ENCODE data around the gene ARL6IP1.
"Not testable (repeated sequence)": the region's sequence is repeated elsewhere in the genome, so short reads cannot be mapped to it uniquely, and the experiment has no call there.

ARL6IP1 gene

GRCh38 chr16:18789515-18789849, 11.9 kb downstream of the ARL6IP1 start:
- no peaks in the 10 kb centered on the region for H3K9me3 Mint-ChIP-seq
- H3K27ac Mint-ChIP-seq, result peak overlapping the region; percentile 91 to 97
- no peak for ATAC-seq (replicated peaks)
- peak overlapping the region; percentile 94 to 95 for H3K4me3 Mint-ChIP-seq
- H3K27me3 Mint-ChIP-seq, result no peaks in the 10 kb centered on the region
- H3K4me1 Mint-ChIP-seq (ENCODE audit: low read depth in 2 of 2), result peaks cover 54% of the 10 kb centered on the region in 2 donors
- DNase-seq, result no peak
- H3K36me3 Mint-ChIP-seq (ENCODE audit: insufficient read depth), result peaks cover 96% of the 10 kb centered on the region

- peak overlapping the region; percentile 91 to 97 for H3K27ac Mint-ChIP-seq
- no peaks in the 10 kb centered on the region for H3K27me3 Mint-ChIP-seq
- H3K4me1 Mint-ChIP-seq (ENCODE audit: low read depth in 2 of 2), result peaks cover 54 to 56% of the 10 kb centered on the region in 2 donors
- H3K36me3 Mint-ChIP-seq (ENCODE audit: insufficient read depth), result peaks cover 95% of the 10 kb centered on the region
- no peaks in the 10 kb centered on the region for H3K9me3 Mint-ChIP-seq
- DNase-seq (no peak), ATAC-seq (replicated peaks) (no peak)
- peak overlapping the region; percentile 94 to 95 for H3K4me3 Mint-ChIP-seq
Measured at GRCh38 chr16:18788828-18789514, 12.4 kb downstream of the ARL6IP1 start.

- no peaks in the 10 kb centered on the region for H3K27me3 Mint-ChIP-seq
- H3K9me3 Mint-ChIP-seq, result no peaks in the 10 kb centered on the region
- peaks cover 82% of the 10 kb centered on the region for H3K36me3 Mint-ChIP-seq (ENCODE audit: insufficient read depth)
- peaks cover 51 to 61% of the 10 kb centered on the region in 2 donors for H3K4me1 Mint-ChIP-seq (ENCODE audit: low read depth in 2 of 2)
- H3K27ac Mint-ChIP-seq, result peak overlapping the region; percentile 84 to 97
- ATAC-seq (replicated peaks) (no peak), DNase-seq (no peak)
- peak overlapping the region; percentile 94 to 95 for H3K4me3 Mint-ChIP-seq
Measured at GRCh38 chr16:18784917-18785623, 16.3 kb downstream of the ARL6IP1 start.

GRCh38 chr16:18783430-18784341, 17.7 kb downstream of the ARL6IP1 start:
- ATAC-seq (replicated peaks), result peak; percentile 7
- peak overlapping the region; percentile 84 to 97 for H3K27ac Mint-ChIP-seq
- H3K27me3 Mint-ChIP-seq, result no peaks in the 10 kb centered on the region
- DNase-seq, result no peak
- H3K4me3 Mint-ChIP-seq, result peak overlapping the region in 1 of 2 donors; percentile 64
- peaks cover 40 to 50% of the 10 kb centered on the region in 2 donors for H3K4me1 Mint-ChIP-seq (ENCODE audit: low read depth in 2 of 2)
- H3K36me3 Mint-ChIP-seq (ENCODE audit: insufficient read depth), result peaks cover 68% of the 10 kb centered on the region
- no peaks in the 10 kb centered on the region for H3K9me3 Mint-ChIP-seq

GRCh38 chr16:18782697-18783429, 18.5 kb downstream of the ARL6IP1 start:
- DNase-seq (peak in 1 of 3 experiments; percentile 9), ATAC-seq (replicated peaks) (peak; percentile 64)
- H3K36me3 Mint-ChIP-seq (ENCODE audit: insufficient read depth), result peaks cover 60% of the 10 kb centered on the region
- no peaks in the 10 kb centered on the region for H3K27me3 Mint-ChIP-seq
- peaks cover 32 to 41% of the 10 kb centered on the region in 2 donors for H3K4me1 Mint-ChIP-seq (ENCODE audit: low read depth in 2 of 2)
- H3K4me3 Mint-ChIP-seq, result peak overlapping the region in 1 of 2 donors; percentile 64
- H3K27ac Mint-ChIP-seq, result peak overlapping the region; percentile 84 to 97
- no peaks in the 10 kb centered on the region for H3K9me3 Mint-ChIP-seq

- H3K36me3 Mint-ChIP-seq (ENCODE audit: insufficient read depth), result peaks cover 43% of the 10 kb centered on the region
- DNase-seq; H3K27me3 Mint-ChIP-seq; H3K27ac Mint-ChIP-seq; H3K9me3 Mint-ChIP-seq; H3K4me3 Mint-ChIP-seq; ATAC-seq (replicated peaks): not testable (repeated sequence)
- peaks cover 18 to 28% of the 10 kb centered on the region in 2 donors for H3K4me1 Mint-ChIP-seq (ENCODE audit: low read depth in 2 of 2)
Measured at GRCh38 chr16:18781232-18781631, 20.1 kb downstream of the ARL6IP1 start.

GRCh38 chr16:18780460-18781026, 20.8 kb downstream of the ARL6IP1 start:
- H3K9me3 Mint-ChIP-seq; H3K27ac Mint-ChIP-seq; H3K27me3 Mint-ChIP-seq; DNase-seq; ATAC-seq (replicated peaks); H3K4me3 Mint-ChIP-seq: not testable (repeated sequence)
- Mint-ChIP-seq H3K36me3 (ENCODE audit: insufficient read depth) (peaks cover 36% of the 10 kb centered on the region), H3K4me1 (ENCODE audit: low read depth in 2 of 2) (peaks cover 12 to 21% of the 10 kb centered on the region in 2 donors)

- H3K27me3 Mint-ChIP-seq; H3K9me3 Mint-ChIP-seq; H3K4me3 Mint-ChIP-seq; H3K4me1 Mint-ChIP-seq (ENCODE audit: low read depth in 2 of 2); DNase-seq; H3K36me3 Mint-ChIP-seq (ENCODE audit: insufficient read depth); ATAC-seq (replicated peaks); H3K27ac Mint-ChIP-seq: not testable (repeated sequence)
Measured at GRCh38 chr16:18777664-18778063, 23.7 kb downstream of the ARL6IP1 start.

- not testable (repeated sequence) for H3K9me3 Mint-ChIP-seq; H3K4me1 Mint-ChIP-seq (ENCODE audit: low read depth in 2 of 2); ATAC-seq (replicated peaks); H3K36me3 Mint-ChIP-seq (ENCODE audit: insufficient read depth); H3K27me3 Mint-ChIP-seq; H3K4me3 Mint-ChIP-seq; DNase-seq; H3K27ac Mint-ChIP-seq
Measured at GRCh38 chr16:18776334-18776733, 25.0 kb downstream of the ARL6IP1 start.

GRCh38 chr16:18774651-18775050, 26.7 kb downstream of the ARL6IP1 start:
- H3K4me3 Mint-ChIP-seq; ATAC-seq (replicated peaks); H3K27me3 Mint-ChIP-seq; H3K9me3 Mint-ChIP-seq; H3K36me3 Mint-ChIP-seq (ENCODE audit: insufficient read depth); H3K27ac Mint-ChIP-seq; DNase-seq; H3K4me1 Mint-ChIP-seq (ENCODE audit: low read depth in 2 of 2): not testable (repeated sequence)

GRCh38 chr16:18772171-18772570, 29.2 kb downstream of the ARL6IP1 start:
- ATAC-seq (replicated peaks); H3K36me3 Mint-ChIP-seq (ENCODE audit: insufficient read depth); H3K4me3 Mint-ChIP-seq; H3K27me3 Mint-ChIP-seq; H3K4me1 Mint-ChIP-seq (ENCODE audit: low read depth in 2 of 2); H3K9me3 Mint-ChIP-seq; DNase-seq: not testable (repeated sequence)
- peak overlapping the region in 1 of 2 donors; percentile 44 for H3K27ac Mint-ChIP-seq

GRCh38 chr16:18770336-18770962, 30.9 kb downstream of the ARL6IP1 start:
- H3K36me3 Mint-ChIP-seq (ENCODE audit: insufficient read depth); H3K4me1 Mint-ChIP-seq (ENCODE audit: low read depth in 2 of 2); H3K27ac Mint-ChIP-seq; ATAC-seq (replicated peaks); H3K4me3 Mint-ChIP-seq; H3K9me3 Mint-ChIP-seq; DNase-seq; H3K27me3 Mint-ChIP-seq: not testable (repeated sequence)
